PC-3 (cell line): ENCODE data around the gene DOCK1.

Experiments used
- CTCF ChIP-seq: fragments of 300-600 bp; sonication (generic); conservative IDR thresholded peaks from 2 replicates; pipeline ENCODE4 v1.5.1; 2017; ENCODE audit warnings: antibody characterized with exemption, low read depth, mild to moderate bottlenecking, low read length
- EZH2 ChIP-seq: fragments of 300-600 bp; sonication (generic); IDR thresholded peaks from one replicate; pipeline ENCODE4 v1.6.1; 2017; ENCODE audit warnings: antibody characterized with exemption, mild to moderate bottlenecking, low read length; ENCODE audit not compliant: unreplicated experiment
- EZH2phosphoT487 ChIP-seq: fragments of 300-600 bp; sonication (generic); IDR thresholded peaks from 2 replicates; pipeline ENCODE4 v1.6.1; 2018; ENCODE audit warnings: mild to moderate bottlenecking, antibody characterized with exemption, low read length, borderline replicate concordance

GRCh38 chr10:127071126-127071525 lies 165.9 kb downstream of the DOCK1 start:
- TF ChIP-seq CTCF = no peak
- TF ChIP-seq EZH2phosphoT487 = no peak
- TF ChIP-seq EZH2 = no peak
